Activated T-helper 1 cell treated with anti-CD3 and anti-CD28 coated beads, Interleukin-2, amount 50 U/mL, for 16 hours (primary cell): ENCODE data around the gene CCDC63.
"Not testable (repeated sequence)": the region's sequence is repeated elsewhere in the genome, so short reads cannot be mapped to it uniquely, and the experiment has no call there.

Source experiments
- DNase-seq, 2 donors: peaks; one replicate each; pipeline ENCODE4 v3.0.0-alpha.2; 2020; ENCODE audit warnings: low read depth in 1 of 2, low spot score in 1 of 2

Gene CCDC63

GRCh38 chr12:110844131-110844530, 2.7 kb upstream of the CCDC63 start:
- no peak for DNase-seq

- no peak for DNase-seq
These were observed 2.0 kb upstream of the CCDC63 start for GRCh38 chr12:110844551-110845338.

GRCh38 chr12:110845339-110845682, 1.5 kb upstream of the CCDC63 start:
- no peak for DNase-seq

GRCh38 chr12:110848314-110848923, 1.6 kb downstream of the CCDC63 start:
- no peak for DNase-seq

- DNase-seq = no peak
These were observed 2.4 kb downstream of the CCDC63 start for GRCh38 chr12:110849221-110849620.

- no peak for DNase-seq
These were observed 3.1 kb downstream of the CCDC63 start for GRCh38 chr12:110849748-110850403.

- no peak for DNase-seq
These were observed 4.0 kb downstream of the CCDC63 start for GRCh38 chr12:110850762-110851161.

GRCh38 chr12:110853836-110854235, 7.0 kb downstream of the CCDC63 start:
- DNase-seq = no peak

- no peak for DNase-seq
These were observed 9.8 kb downstream of the CCDC63 start for GRCh38 chr12:110856542-110856941.

GRCh38 chr12:110857528-110857927, 10.7 kb downstream of the CCDC63 start:
- DNase-seq = no peak

- not testable (repeated sequence) for DNase-seq
These were observed 11.2 kb downstream of the CCDC63 start for GRCh38 chr12:110857954-110858353.

- no peak for DNase-seq
These were observed 12.1 kb downstream of the CCDC63 start for GRCh38 chr12:110858848-110859247.

GRCh38 chr12:110860833-110861296, 14.1 kb downstream of the CCDC63 start:
- DNase-seq = no peak

GRCh38 chr12:110861729-110862128, 14.9 kb downstream of the CCDC63 start:
- no peak for DNase-seq

- no peak for DNase-seq
These were observed 15.5 kb downstream of the CCDC63 start for GRCh38 chr12:110862329-110862728.

- DNase-seq = no peak
These were observed 16.4 kb downstream of the CCDC63 start for GRCh38 chr12:110863161-110863560.

- DNase-seq = no peak
These were observed 18.7 kb downstream of the CCDC63 start for GRCh38 chr12:110865521-110865920.

GRCh38 chr12:110869026-110869425, 22.2 kb downstream of the CCDC63 start:
- no peak for DNase-seq

- no peak for DNase-seq
These were observed 23.0 kb downstream of the CCDC63 start for GRCh38 chr12:110869803-110870202.

GRCh38 chr12:110872100-110872499, 25.3 kb downstream of the CCDC63 start:
- DNase-seq = no peak

GRCh38 chr12:110874351-110874750, 27.6 kb downstream of the CCDC63 start:
- no peak for DNase-seq

GRCh38 chr12:110874781-110875180, 28.0 kb downstream of the CCDC63 start:
- no peak for DNase-seq
